GM18861 (cell line): ENCODE data around the gene GRIA1.

Experiments used
- ATAC-seq: cut with Tn5 transposase; IDR thresholded peaks from one replicate; pipeline ENCODE4 v1.9.1; 2021; ENCODE audit not compliant: unreplicated experiment

Gene GRIA1

DNA sequence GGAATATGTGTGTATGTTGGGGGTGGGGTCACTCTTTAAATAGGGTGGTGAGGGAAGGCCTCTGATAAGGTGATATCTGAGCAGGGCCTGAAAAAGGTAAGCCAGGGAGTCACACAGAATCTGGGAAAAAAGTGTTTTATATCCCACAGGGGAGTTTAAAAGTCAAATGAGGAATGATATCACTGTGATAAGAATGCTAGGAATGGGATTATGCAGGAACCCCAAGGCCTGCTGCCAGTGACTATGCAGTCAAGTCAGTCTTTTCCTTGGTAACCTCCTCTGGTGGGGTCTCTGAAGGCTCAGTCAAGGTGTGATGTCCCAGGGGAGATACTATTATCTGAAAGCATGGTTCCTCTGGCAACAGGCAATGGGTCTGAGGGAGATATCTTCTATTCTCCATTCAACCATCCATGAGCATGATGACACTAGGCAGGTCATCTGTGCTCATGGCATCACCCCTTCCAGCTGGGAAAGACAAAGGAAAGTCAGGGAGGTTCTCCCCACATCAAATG is 53.5 kb downstream of the GRIA1 start:
- ATAC-seq, result no peak

DNA sequence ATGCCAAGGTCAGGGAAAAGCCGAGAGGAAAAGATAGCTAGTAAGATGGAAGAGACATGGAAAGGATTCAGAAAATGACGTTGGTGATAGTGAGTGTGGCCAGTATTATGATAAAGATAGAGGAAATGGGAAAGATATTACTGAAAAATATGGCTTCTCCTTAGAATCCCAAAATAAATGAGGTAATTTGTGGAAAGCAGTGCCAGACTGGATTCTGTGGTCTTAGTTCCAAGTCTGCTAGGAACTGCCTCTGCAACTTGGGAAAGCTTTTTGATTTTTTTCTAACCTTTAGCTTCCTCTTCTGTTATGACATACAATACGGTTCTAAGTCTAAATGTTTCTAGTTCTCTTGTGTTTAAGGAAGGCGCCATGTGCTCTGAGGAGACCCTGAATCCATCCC is 54.2 kb downstream of the GRIA1 start:
- ATAC-seq, result no peak

DNA sequence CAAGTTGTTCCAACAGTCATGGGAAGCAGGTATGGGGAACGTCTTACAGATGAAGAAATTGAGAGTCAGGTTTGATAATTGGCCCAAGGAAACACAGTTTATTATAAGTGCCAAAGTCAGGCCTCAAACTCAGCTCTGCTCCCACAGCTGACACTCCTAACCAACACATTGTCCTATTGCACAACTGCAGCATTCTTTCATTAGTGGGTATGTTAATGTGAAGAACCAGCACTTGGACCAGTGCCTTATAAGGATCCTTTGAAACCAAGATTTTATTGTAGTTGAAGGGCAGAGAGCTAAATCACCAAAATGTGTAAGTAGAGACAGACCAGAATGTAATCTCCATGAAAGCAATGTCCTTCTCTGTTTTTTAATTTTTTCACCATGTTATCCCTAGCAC is 56.1 kb downstream of the GRIA1 start:
- ATAC-seq, result no peak

DNA sequence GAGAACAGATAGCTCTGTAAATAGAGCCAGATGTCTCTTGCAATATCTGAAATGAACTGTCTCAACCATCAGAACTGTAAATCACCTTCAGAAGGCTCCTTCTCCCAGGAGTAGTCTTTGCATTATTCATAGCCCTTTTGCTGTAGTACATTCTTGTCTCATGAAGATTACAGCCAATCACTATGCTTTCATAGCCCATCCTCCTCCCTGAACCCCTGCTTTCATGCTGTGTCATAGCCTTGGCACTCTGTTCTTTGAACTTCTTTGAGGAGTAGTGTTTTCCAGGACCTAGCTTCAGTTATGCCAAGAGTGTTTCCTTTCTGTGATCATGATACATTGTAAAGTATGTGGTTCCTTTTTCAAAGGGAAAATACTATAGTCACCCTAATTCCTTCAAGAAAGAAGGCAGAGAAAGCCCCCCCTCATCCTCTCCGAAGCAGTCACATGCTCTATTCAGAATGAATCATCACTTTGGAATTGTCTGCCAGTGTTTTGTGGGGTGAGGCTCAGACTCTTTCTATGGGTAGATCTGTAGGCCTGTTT is 61.1 kb downstream of the GRIA1 start:
- no peak for ATAC-seq

DNA sequence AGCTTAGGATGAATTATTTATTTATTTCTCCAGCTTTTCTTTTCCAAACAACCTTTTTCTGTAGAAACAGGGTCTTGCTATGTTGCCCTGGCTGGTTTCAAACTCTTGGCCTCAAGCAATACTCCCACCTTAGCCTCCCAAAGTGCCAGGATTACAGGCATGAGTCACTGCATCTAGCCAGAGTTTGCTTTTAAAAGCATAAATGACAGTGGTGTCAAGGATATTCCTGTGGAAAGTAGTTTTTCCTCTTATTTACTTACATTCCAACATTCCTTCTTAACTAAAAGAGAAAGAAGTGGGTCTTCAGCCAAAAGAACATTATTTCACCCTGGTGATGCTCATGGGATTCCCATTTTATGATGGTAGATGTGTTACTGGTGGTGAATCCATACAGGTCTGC is 62.4 kb downstream of the GRIA1 start:
- ATAC-seq, result no peak

DNA sequence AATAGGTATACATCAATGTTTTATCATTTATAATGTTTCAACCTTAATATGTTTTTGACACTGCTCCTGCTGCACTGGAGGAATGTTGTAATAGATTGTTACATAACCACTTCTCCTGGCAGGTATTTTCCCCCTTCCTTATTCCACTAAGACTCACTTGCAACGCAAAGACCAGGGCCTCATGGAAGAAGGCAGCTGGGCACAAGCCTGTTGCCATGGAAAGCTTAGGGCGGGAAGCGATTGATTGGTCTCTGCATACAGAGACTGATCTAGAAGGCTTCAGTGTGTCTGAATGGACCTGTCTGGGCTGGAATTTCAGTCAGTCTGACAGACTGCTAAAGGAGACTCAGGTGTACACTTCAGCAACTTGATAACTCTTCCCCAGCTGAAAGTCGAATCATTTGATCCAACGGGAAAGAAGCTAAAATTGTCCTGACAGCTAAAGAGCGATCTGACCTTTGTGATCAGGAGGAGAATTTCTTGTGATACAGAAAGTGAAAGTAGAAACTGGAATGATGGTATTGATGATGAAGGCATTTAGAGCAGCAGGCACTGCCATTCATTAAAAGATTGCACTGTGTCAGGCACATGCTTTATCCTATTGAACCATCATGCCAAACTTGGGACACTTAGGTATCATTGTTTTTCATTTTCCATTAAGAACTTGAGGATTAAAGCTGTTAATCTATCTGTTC is 65.1 kb downstream of the GRIA1 start:
- no peak for ATAC-seq

DNA sequence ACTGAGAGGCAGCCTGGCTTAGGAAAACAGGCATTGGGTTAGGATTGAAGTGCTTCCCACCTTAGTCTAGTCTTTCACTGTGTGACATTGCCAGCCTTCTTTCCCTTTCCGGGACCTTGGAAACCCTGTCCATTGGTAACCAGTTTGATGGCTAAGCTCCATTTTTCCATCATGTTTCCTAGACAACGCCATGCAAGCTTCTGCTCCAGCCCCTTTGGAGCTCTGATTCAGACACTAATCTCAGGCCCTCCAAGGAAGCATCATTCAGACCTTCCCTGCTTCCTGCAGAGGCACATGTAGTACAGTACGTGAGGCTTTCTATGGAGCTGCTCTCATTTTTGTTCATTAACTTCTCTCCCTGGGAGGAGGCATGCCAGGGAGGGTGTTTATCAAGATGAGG is 68.5 kb downstream of the GRIA1 start:
- no peak for ATAC-seq

DNA sequence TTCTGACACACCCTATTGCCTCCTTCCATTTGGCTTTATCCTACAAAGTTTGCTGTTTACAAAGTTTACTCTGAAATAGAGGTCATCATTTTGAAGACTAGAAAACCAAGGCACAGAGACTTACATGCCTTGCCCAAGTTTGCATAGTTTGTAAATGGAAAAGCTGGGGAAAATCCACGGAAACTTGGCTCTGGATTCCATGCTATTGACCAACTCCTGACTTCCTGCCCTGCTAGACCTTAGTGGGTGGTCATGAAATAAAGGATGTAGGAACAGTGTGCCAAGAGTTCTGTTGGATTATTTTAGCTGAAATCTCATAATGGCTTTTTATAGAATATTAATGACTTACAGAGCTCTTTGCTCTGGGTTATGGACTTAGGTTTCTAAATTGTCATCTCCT is 69.5 kb downstream of the GRIA1 start:
- no peak for ATAC-seq

DNA sequence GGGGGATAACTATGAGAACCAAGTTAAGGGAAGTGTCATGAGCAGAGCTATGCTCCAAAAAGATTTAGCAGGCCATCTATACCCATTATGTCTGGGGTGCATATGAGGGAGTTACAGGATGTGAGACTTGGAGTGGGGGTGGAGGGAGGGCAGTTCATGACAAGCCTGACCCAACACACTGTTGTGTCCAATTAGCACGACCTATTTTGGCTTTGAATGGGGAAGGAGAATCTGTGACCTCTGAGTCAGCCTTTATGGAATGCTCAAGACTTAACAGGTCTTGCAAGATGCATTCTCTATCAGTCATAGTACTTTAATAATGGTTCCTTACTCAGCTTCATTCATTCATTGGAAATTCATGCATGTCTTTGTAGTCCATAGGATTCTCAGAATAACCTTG is 71.7 kb downstream of the GRIA1 start:
- no peak for ATAC-seq

DNA sequence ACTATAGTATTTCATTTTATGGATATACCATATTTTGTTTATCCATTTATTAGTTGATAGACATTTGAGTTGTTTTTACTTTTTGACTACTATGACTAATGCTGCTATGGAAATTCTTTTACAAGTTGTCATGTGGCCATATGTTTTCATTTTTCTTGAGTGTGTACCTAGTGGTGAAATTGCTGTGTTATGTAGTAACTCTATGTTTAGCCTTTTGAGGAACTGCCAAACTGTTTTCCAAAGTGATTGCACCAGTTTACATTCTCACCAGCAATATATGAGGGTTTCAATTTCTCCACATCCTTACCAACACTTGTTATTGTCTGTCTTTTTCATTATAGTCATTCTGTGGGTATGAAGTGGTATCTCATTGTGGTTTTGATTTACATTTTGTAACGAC is 75.4 kb downstream of the GRIA1 start:
- no peak for ATAC-seq

DNA sequence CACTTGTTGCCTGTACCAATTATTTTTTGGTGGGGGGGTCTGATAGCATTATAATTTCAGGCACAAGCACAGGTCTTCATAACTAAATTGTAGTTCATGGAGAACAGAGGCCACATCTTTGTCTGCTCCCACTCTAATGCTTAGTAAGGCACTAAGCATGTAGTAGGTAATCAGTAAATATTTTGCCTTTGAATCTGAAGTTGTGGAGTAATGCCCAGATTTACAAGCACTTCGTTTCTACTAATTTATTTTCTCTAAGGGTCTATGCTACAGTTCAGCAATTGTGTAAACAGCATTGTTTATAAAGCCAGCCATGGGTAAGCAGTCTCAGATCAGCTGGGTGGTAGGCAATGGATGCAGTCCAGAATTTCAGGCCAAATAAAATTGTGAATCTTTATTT is 78.6 kb downstream of the GRIA1 start:
- no peak for ATAC-seq

DNA sequence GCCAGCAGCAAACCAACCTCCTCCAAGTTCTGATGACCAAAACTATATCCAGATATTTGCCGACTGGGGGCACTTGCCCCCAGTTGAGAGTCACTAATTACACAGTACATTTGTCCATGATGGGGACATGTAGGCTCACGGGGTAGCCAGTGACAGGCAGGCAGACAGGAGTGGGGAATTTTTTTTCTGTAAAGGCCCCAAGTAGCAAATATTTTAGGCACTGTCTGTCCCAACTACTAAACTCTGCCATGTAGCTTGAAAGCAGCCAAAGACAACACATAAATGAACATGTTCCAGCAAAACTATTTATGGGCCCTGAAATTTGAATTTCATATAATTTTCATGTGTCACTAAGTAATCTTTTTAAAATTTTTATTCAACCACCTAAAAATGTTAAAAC is 80.7 kb downstream of the GRIA1 start:
- ATAC-seq, result no peak

DNA sequence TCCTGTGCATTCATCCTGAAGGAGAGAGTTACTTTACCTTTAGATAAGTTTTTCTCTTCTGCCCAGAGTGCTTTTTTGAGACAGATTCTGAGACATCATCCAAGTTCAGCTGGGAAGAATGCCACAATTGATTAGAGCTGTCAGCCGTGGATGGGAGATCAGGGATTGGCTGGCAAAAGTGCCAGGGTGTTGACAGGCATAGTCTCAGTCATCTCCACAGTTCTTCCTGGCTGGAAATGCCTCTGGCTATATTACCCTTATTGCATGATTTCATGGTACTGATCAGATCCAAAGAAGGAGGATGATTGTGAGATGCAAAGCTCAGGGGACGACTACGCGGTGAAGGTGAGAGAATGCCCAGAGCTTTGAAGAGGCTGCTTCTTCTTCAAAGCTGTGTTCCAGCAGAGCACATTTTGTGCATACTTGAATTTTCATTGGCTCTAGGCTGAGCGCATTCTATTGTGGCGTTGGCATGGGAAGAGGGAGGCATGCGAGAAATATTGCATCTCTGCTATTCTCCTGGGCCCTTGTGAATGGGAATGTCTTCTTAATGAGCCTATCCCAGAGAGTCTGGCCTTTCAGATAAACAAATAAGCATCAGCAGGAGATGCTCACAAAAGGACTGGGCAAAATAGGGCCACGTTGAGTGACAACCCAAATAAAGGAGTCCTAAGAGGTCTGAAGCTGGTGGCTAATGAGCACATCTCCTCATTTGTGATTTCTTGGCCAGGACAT is 82.1 kb downstream of the GRIA1 start:
- ATAC-seq, result no peak

DNA sequence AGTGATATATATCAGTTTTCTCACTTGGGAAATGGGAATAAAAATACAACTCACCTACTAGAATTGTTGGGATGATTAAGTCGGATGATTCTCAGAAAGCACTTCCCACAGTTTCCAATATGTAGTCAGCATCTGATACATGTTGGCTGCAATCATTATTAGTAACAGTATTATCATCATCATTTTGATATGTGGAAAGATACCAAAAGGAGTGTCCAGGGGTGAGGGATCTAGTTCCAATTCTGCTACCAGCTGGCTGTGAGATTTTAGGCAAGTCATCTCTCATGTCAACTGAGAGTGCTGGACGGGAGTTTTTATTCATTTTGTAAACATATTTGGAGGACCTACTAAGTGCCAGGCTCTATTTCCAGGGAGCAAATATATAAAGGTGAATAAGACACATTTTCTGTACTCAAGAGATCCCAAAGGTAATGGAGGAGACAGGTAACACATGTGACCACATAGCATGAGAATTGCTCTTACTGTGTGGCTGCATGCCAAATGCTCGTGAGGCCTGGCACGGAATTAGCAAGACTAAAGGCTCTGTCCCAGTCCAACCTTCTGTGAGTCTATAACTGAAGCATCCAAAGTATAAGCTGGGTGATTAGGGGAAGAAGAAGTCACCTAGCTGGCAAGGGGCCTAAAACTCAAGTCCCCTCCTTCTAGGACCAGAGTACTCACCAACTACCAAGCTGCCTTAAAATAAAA is 83.0 kb downstream of the GRIA1 start:
- ATAC-seq, result no peak

DNA sequence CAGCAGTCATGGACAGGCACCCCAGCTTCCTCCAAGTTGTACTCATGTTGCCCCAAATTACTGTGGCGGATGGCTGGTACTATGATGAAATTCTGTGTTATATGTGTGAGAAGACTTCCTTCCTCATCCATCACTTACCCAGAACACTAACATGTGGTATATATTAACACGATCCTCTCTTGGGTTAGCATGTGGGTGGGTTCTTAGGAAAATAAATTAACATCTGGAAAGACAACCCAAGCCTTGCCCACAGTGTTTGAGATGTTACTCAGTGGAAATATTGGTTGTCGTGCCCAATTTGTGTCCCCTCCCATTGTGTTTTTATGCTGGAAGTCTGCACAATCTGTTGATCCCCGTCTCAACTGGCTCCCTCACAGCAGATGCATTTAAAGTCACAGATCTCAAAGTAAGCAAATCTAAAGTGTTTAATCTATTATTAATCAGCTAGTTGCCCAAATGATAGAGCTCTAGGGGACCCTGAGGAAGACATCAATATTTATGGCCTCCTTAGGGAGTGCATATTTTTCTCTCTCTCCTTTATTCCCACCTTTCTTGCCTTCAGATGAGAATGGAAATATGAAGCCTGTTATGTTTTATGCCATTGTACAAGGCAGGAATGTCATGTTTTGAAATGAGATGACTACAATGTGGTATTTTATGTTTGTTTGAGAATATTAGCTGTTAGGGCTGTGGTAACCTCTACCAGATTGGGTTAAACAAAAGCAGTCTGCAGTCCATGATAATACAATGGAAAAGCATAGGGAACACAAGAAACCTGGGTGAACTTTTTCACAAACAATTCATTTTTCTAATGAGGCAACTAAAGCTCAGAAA is 93.9 kb downstream of the GRIA1 start:
- ATAC-seq, result no peak

DNA sequence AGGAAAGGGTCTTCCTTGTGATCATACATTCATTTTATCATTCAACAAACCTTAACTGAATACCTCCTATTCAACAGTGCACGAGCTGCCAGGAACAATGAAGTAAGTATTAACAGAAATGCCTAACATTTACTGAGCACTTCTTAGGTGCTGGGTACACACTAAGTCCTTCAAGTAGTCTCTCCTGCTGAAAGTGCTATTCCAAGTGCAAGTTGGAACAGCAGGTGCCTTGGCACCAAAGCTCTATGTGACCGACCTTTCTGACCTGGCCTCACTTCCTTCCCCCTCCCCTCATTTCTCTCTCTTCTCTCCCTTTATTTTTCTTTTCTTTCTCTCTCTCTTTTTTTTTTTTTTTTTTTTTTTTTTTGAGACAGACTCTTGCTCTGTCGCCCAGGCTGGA is 94.5 kb downstream of the GRIA1 start:
- ATAC-seq, result no peak

DNA sequence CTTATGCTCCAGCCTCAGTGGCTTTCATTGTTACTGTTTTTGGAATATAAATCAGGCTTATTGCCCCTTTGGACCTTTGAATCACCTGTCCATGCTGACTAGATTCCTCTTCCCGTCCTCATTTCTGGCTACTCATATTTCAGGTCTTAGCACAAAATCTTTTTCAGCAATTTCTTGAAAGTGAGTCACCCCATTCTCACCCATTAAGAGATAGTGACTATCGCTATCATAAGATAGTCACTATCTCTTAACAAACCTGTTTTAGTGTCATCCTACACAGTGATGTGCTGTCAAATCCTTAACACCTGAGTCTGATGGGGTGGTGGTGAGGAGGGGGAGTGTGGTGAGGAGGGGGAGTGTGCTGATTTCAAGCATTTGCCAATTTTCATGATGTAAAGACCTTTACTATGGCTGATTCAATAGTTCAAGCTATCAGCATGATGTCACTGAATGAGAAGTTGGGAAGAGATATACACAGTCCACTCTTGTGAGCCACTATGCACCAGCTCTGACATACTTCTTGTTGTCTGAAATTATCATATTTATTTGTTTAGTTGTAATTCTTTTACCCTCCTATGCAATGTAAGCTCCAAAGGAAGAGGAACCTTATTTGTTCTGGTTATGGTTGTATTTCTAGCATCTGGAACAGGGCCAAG is 95.3 kb downstream of the GRIA1 start:
- ATAC-seq, result no peak

DNA sequence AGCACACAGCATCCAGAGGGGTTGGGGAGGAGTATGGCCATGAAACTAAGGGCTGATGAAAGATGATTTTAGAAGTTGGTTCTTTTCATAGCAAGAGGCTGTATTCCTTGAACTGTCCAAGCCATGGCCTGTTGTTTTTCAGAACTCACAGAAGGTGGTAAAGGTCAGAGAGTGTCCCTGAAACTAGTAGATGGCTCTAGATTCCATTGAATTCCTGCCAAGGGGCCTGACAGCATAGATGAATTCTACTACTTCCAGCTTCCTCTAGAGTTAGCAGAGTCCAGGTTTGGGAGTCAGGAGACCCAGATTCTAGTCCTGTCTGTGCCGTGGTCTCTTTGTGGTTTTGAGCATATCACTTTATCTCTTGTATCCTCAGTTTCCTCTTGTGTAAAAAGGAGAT is 101.6 kb downstream of the GRIA1 start:
- ATAC-seq, result no peak

DNA sequence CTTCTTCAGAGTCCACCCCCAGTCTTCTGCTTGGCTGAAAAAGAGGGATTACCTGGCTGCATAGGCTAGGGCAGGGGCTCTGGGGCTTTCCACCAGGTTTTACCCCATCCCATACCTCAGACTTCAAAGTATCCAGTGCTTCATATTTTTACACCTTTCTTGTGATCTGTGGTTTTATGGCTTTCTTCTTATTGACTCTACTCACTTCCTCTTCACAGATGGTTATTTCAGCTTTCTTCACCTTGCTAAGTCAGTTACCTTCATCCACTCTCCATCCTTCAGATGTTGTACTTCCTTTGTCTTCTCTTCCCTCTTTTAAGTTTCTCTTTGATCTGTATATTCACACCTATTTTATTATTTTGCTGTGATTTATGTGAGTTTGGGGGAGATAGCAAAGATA is 104.3 kb downstream of the GRIA1 start:
- no peak for ATAC-seq

DNA sequence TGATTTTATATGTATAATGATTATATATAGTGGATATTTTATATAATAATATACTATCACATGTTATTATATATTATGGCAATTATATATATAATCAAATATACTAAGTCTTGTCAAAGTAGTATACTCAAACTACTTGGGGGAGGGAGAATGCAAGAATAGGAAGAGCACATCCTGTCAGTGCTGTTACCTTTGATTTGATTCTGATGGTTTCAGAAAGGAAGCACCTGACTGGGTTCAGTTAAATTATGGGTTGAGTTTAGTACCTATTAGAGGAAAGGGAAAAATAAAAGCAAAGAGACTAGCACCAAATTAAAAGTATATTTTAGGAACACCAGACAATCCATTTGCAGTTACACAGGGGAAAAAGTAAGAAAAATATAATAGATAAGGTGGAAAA is 107.6 kb downstream of the GRIA1 start:
- no peak for ATAC-seq
